ENCODE results near the gene CADM4. TPM values are rescaled to one million over a fixed set of nuclear protein-coding genes. Genes with fewer than 3 reads are reported as not detected.
A peak's percentile ranks its signal among the peaks of the same experiment; 100 is the strongest.
"Not testable (repeated sequence)": the region's sequence is repeated elsewhere in the genome, so short reads cannot be mapped to it uniquely, and the experiment has no call there.

Gene CADM4
- total and polyA plus RNA-seq, 11 donors: 4.6 to 13.2 (median 8.7) TPM

DNA sequence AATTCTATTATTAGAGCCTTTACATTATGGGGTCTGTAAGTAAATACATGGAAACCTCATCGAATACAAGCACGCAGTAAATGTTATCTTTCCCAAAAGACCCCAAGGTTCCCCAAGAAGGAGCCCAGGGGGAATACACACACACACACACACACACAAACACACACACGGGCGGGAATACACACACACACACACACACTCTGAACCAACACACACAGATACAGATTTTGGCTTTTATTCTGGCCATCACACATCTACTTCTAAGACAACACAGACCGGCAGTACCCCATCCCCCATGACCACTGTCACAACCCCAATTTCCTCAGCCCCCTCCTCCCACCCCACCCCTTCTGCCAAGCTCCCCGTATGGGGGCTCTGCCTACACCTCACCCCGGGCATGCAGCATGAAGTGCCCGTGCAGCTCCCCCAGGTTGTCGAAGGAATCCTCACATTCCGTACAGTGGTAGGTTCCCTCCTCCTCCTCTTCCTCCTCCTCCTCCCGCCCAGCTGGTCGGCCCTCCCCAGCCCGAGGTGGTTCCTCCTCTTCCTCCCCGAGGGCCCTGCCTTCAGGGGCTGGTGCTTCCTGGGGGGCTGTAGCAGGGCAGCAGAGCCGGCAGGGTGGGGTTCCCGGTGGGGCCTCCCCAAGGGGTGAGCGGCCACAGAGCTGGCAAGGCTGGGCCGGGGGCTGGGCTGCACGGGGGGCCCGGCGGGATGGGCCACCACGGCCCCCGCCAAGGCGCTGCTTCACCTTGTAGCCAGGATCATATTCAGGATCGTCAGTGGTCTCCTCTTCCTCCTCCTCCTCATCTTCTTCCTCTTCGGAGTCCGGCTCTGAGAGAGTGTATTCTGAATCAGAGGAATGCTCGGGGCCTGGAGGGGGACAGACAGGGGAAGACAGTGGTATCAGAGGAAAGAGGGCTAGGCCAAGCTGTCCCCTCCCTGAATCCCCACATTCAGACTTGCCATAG is 32.1 kb downstream of the CADM4 start:
- Histone ChIP-seq H3K27me3 (no peaks in the 10 kb centered on the region), H3K4me3 (peak overlapping the region in 1 of 12 donors; percentile 40), H3K36me3 (peaks cover 0 to 39% (median 23%) of the 10 kb centered on the region in 9 donors), H3K4me1 (peaks cover 0 to 8% (median 0%) of the 10 kb centered on the region in 12 donors), H3K27ac (no peak overlapping the region), H3K9me3 (no peaks in the 10 kb centered on the region)
- WGBS, 4 donors: 74 to 77% (median 76%) methylated on average over 27 to 28 of the region's 28 CpGs
- intact Hi-C loops (cut with DNase I): no loop called here
- TF ChIP-seq, protein P1, sequence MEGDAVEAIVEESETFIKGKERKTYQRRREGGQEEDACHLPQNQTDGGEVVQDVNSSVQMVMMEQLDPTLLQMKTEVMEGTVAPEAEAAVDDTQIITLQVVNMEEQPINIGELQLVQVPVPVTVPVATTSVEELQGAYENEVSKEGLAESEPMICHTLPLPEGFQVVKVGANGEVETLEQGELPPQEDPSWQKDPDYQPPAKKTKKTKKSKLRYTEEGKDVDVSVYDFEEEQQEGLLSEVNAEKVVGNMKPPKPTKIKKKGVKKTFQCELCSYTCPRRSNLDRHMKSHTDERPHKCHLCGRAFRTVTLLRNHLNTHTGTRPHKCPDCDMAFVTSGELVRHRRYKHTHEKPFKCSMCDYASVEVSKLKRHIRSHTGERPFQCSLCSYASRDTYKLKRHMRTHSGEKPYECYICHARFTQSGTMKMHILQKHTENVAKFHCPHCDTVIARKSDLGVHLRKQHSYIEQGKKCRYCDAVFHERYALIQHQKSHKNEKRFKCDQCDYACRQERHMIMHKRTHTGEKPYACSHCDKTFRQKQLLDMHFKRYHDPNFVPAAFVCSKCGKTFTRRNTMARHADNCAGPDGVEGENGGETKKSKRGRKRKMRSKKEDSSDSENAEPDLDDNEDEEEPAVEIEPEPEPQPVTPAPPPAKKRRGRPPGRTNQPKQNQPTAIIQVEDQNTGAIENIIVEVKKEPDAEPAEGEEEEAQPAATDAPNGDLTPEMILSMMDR (IDR thresholded peaks at IDR 0.05): no peak
- TF ChIP-seq POLR2A (IDR thresholded peaks at IDR 0.05): no peak
- no peak for DNase-seq
- peak in 2 of 4 donors; percentile 8 to 13 for ATAC-seq

GRCh38 chr19:43606569-43607229 is 33.0 kb downstream of the CADM4 start:
- no peaks in the 10 kb centered on the region for H3K27me3 ChIP-seq
- peaks cover 0 to 38% (median 17%) of the 10 kb centered on the region in 9 donors for H3K36me3 ChIP-seq
- WGBS, 4 donors: 84 to 91% (median 86%) methylated on average over 7 of the region's 7 CpGs
- no peak for DNase-seq
- no peak for TF ChIP-seq POLR2A (IDR thresholded peaks at IDR 0.05)
- TF ChIP-seq, protein P1 (IDR thresholded peaks at IDR 0.05): no peak
- H3K9me3 ChIP-seq: no peaks in the 10 kb centered on the region
- no peak overlapping the region for H3K4me3 ChIP-seq
- ATAC-seq: no peak
- no peak overlapping the region for H3K27ac ChIP-seq
- H3K4me1 ChIP-seq: peaks cover 0 to 15% (median 0%) of the 10 kb centered on the region in 12 donors
- intact Hi-C loops (cut with DNase I): no loop called here

DNA sequence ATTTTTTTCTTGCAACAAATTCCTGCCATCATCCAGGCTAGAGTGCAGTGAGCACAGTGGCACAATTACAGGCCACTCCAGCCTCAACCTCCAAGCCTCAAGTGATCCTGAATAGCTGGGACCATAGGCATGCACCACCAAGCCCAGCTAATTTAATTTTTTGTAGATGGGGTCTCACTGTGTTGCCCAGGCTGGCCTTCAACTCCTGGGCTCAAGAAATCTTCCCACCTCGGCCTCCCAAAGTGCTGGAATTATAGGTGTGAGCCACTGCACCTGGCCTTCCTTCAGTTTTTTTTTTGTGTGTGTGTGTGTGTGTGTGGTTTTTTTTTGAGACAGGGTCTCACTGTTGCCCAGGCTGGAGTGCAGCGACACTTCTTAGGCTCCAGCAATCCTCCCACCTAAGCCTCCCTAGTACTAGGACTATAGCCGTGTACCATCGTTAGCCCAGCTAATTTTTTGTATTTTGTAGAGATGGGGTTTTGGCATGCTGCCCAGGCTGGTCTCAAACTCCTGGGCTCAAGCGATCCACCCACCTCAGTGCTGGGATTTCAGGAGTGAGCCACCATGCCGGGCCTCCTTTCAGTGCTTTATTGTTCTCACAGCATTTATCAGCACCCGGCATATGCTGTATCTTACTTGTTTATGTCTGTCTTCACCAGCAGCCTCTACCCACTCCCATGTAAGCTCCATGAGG is 33.6 kb downstream of the CADM4 start:
- intact Hi-C loops (cut with DNase I): no loop called here
- TF ChIP-seq, protein P1 (IDR thresholded peaks at IDR 0.05): no peak
- no peak for TF ChIP-seq POLR2A (IDR thresholded peaks at IDR 0.05)
- Histone ChIP-seq H3K27me3 (no peaks in the 10 kb centered on the region), H3K36me3 (peaks cover 0 to 39% (median 21%) of the 10 kb centered on the region in 9 donors), H3K4me1 (peaks cover 0 to 18% (median 0%) of the 10 kb centered on the region in 12 donors), H3K27ac (no peak overlapping the region), H3K4me3 (no peak overlapping the region), H3K9me3 (no peaks in the 10 kb centered on the region)
- no peak for ATAC-seq
- no peak for DNase-seq
- WGBS, 4 donors: 66 to 73% (median 71%) methylated on average over 6 to 7 of the region's 7 CpGs

- ATAC-seq; H3K27me3 ChIP-seq; DNase-seq; H3K27ac ChIP-seq; H3K9me3 ChIP-seq; H3K4me3 ChIP-seq; intact Hi-C loops (cut with DNase I): not testable (repeated sequence)
- Histone ChIP-seq H3K4me1 (peaks cover 4 to 26% (median 15%) of the 10 kb centered on the region in 12 donors), H3K36me3 (peaks cover 0 to 41% (median 32%) of the 10 kb centered on the region in 9 donors)
- 72 to 84% (median 77%) methylated on average over 4 to 5 of the region's 5 CpGs for WGBS, 4 donors
Measured at GRCh38 chr19:43600326-43600725, 39.3 kb downstream of the CADM4 start.
